CD4-positive, alpha-beta T cell treated with Interleukin-4 for 1 hour (primary cell): ENCODE results near the gene SRRM5.
A peak's percentile ranks its signal among the peaks of the same experiment; 100 is the strongest.
"Not testable (repeated sequence)": the region's sequence is repeated elsewhere in the genome, so short reads cannot be mapped to it uniquely, and the experiment has no call there.

Experiments
- DNase-seq, 2 donors: peaks; one replicate each; pipeline ENCODE4 v3.0.0-alpha.2; 2020 to 2022

Gene SRRM5

GRCh38 chr19:43591904-43592772, 19.8 kb upstream of the SRRM5 start:
- DNase-seq, result no peak

- DNase-seq, result no peak
Observed at GRCh38 chr19:43592800-43593350, 19.0 kb upstream of the SRRM5 start.

- DNase-seq, result no peak
Observed at GRCh38 chr19:43594081-43594697, 17.7 kb upstream of the SRRM5 start.

- DNase-seq, result peak; percentile 79 to 82
Observed at GRCh38 chr19:43594710-43595604, 16.9 kb upstream of the SRRM5 start.

GRCh38 chr19:43595605-43595998, 16.3 kb upstream of the SRRM5 start:
- no peak for DNase-seq

GRCh38 chr19:43595999-43596841, 15.7 kb upstream of the SRRM5 start, which contains the start of the genes IRGQ and ZNF576:
Gene IRGQ (minus strand): TSS chr19:43596134. CDS start chr19:43595338, 796 bp downstream.
Gene ZNF576 (plus strand): TSS chr19:43596595. CDS start chr19:43597109, 514 bp downstream.
- peak; percentile 100 for DNase-seq

GRCh38 chr19:43596842-43597461, 14.9 kb upstream of the SRRM5 start:
- no peak for DNase-seq

- DNase-seq, result no peak
Observed at GRCh38 chr19:43597876-43598275, 14.0 kb upstream of the SRRM5 start.

- no peak for DNase-seq
Observed at GRCh38 chr19:43598445-43599240, 13.2 kb upstream of the SRRM5 start.

- no peak for DNase-seq
Observed at GRCh38 chr19:43599635-43600295, 12.1 kb upstream of the SRRM5 start.

GRCh38 chr19:43600326-43600725, 11.6 kb upstream of the SRRM5 start:
- DNase-seq, result not testable (repeated sequence)

GRCh38 chr19:43605875-43606568, 5.9 kb upstream of the SRRM5 start:
- no peak for DNase-seq

GRCh38 chr19:43606569-43607229, 5.2 kb upstream of the SRRM5 start:
- DNase-seq, result no peak

- no peak for DNase-seq
Observed at GRCh38 chr19:43607238-43608205, 4.4 kb upstream of the SRRM5 start.

GRCh38 chr19:43609872-43610271, 2.0 kb upstream of the SRRM5 start:
- DNase-seq, result no peak

- no peak for DNase-seq
Observed at GRCh38 chr19:43610493-43610892, 1.4 kb upstream of the SRRM5 start.

GRCh38 chr19:43612374-43612773, 486 bp downstream of the SRRM5 start:
- DNase-seq, result no peak
